GM12878 (cell line): Measurements from ENCODE around the gene MPC2.

Source experiments
- CREB1 ChIP-seq: IDR thresholded peaks from 2 replicates; pipeline ENCODE4 v1.6.1; 2012; ENCODE audit warnings: low read depth, mild to moderate bottlenecking, inconsistent platforms
- CTCF ChIP-seq, 3 experiments: IDR thresholded peaks in 2 of 3; conservative IDR thresholded peaks in 1 of 3; 2 replicates each; pipeline ENCODE4 v1.5.1; 2011; ENCODE audit warnings: low read depth in 3 of 3, low read length in 3 of 3, mild to moderate bottlenecking in 3 of 3, control low read depth in 2 of 3, moderate library complexity in 2 of 3, inconsistent platforms in 1 of 3, mixed read lengths in 1 of 3; ENCODE audit not compliant: control insufficient read depth in 2 of 3, insufficient read depth in 1 of 3; ENCODE audit errors: extremely low read depth in 1 of 3
- E4F1 ChIP-seq: fragments of 450-650 bp; IDR thresholded peaks from 2 replicates; pipeline ENCODE4 v1.6.1; 2018; ENCODE audit warnings: borderline replicate concordance, mild to moderate bottlenecking; ENCODE audit not compliant: partially characterized antibody
- EED ChIP-seq: sonication (generic); IDR thresholded peaks from 2 replicates; pipeline ENCODE4 v1.6.1; 2016; ENCODE audit warnings: antibody characterized with exemption, low read depth
- EP300 ChIP-seq, 2 experiments: fragments of 150-350 bp in 1 of 2; IDR thresholded peaks; 2 replicates each; pipeline ENCODE4 v1.6.1; 2011 to 2012; ENCODE audit warnings: low read depth in 2 of 2, low read length in 2 of 2, borderline replicate concordance in 1 of 2, improper control_type of control experiment in 1 of 2, inconsistent platforms in 1 of 2; ENCODE audit not compliant: control insufficient read depth in 1 of 2
- ESRRA ChIP-seq: IDR thresholded peaks from 2 replicates; pipeline ENCODE4 v1.6.1; 2012; ENCODE audit warnings: mild to moderate bottlenecking, low read length, improper control_type of control experiment
- NFXL1 ChIP-seq: fragments of 450-650 bp; IDR thresholded peaks from 2 replicates; pipeline ENCODE4 v1.6.1; 2017; ENCODE audit warnings: antibody characterized with exemption, mild to moderate bottlenecking, borderline replicate concordance
- PAX5 ChIP-seq: IDR thresholded peaks from 2 replicates; pipeline ENCODE4 v1.6.1; 2011; ENCODE audit warnings: low read depth, low read length, borderline replicate concordance
- POU2F2 ChIP-seq: IDR thresholded peaks from 3 replicates; pipeline ENCODE4 v1.6.1; 2011; ENCODE audit warnings: low read depth, mild to moderate bottlenecking, low read length, borderline replicate concordance
- RUNX3 ChIP-seq: IDR thresholded peaks from 2 replicates; pipeline ENCODE4 v1.6.1; 2012; ENCODE audit warnings: low read length, inconsistent platforms
- SP1 ChIP-seq: IDR thresholded peaks from one replicate; pipeline ENCODE4 v1.6.1; 2011; ENCODE audit warnings: low read depth, low read length
- STAT1 ChIP-seq: fragments of 450-650 bp; conservative IDR thresholded peaks from 2 replicates; pipeline ENCODE4 v1.6.1; 2014; ENCODE audit warnings: antibody characterized with exemption, mild to moderate bottlenecking
- ZNF24 ChIP-seq: fragments of 450-650 bp; IDR thresholded peaks from 2 replicates; pipeline ENCODE4 v1.6.1; 2017; ENCODE audit warnings: antibody characterized with exemption, mild to moderate bottlenecking

- no peak for TF ChIP-seq CREB1
- TF ChIP-seq EED: no peak
- no peak for TF ChIP-seq E4F1
- no peak for TF ChIP-seq ZNF24
- TF ChIP-seq POU2F2: no peak
- no peak for TF ChIP-seq EP300 (IDR thresholded peaks at IDR 0.05; ENCODE audit: borderline replicate concordance in 1 of 2, control insufficient read depth in 1 of 2, low read depth in 2 of 2, low read length in 2 of 2)
- no peak for TF ChIP-seq RUNX3
- TF ChIP-seq ESRRA: no peak
- no peak for TF ChIP-seq STAT1
- no peak for TF ChIP-seq CTCF (IDR thresholded peaks at IDR 0.05 in 2 of 3, conservative IDR thresholded peaks at IDR 0.05 in 1 of 3; ENCODE audit: control insufficient read depth in 2 of 3, extremely low read depth in 1 of 3, insufficient read depth in 1 of 3, low read depth in 3 of 3, low read length in 3 of 3)
- no peak for TF ChIP-seq PAX5
- no peak for TF ChIP-seq SP1
- TF ChIP-seq NFXL1: no peak
Measured at GRCh38 chr1:167943541-167943940, 6.7 kb upstream of the MPC2 start.
